ENCODE results near the gene EFNA2. TPM values are rescaled to one million over a fixed set of nuclear protein-coding genes. Genes with fewer than 3 reads are reported as not detected.

Gene EFNA2
- total RNA-seq, 6 experiments from 2014 or later: 4.2 to 10.3 (median 5.6) TPM

GRCh38 chr19:1262623-1263123 is 23.0 kb upstream of the EFNA2 start:
- DNase-seq: no peak
- WGBS (ENCODE audit: insufficient coverage, low coverage, low lambda C conversion rate, missing lambda C conversion rate): 57% methylated on average over 13 of the region's 21 CpGs
- intact Hi-C loops (cut with DNase I): no loop called here
- no peaks in the 10 kb centered on the region for H3K9me3 ChIP-seq
- H3K4me3 ChIP-seq: peak overlapping the region in 2 of 3 donors; percentile 14 to 18
- TF ChIP-seq CTCF (IDR thresholded peaks at IDR 0.05) (no peak), POLR2A (IDR thresholded peaks at IDR 0.05) (no peak)
- no peaks in the 10 kb centered on the region for H3K27me3 ChIP-seq
- no peak for ATAC-seq
- peaks cover 5 to 67% (median 28%) of the 10 kb centered on the region in 4 donors for H3K4me1 ChIP-seq
- H3K27ac ChIP-seq: peak overlapping the region; percentile 71 to 92 (median 90)
- peaks cover 0 to 5% (median 0%) of the 10 kb centered on the region in 4 donors for H3K36me3 ChIP-seq

GRCh38 chr19:1263188-1263587 is 22.5 kb upstream of the EFNA2 start:
- Histone ChIP-seq H3K36me3 (no peaks in the 10 kb centered on the region), H3K4me1 (peaks cover 5 to 62% (median 29%) of the 10 kb centered on the region in 4 donors), H3K27me3 (no peaks in the 10 kb centered on the region), H3K27ac (no peak overlapping the region), H3K9me3 (no peaks in the 10 kb centered on the region), H3K4me3 (no peak overlapping the region)
- ATAC-seq (no peak), DNase-seq (no peak)
- WGBS (ENCODE audit: insufficient coverage, low coverage, low lambda C conversion rate, missing lambda C conversion rate): 100% methylated on average over 1 of the region's 5 CpGs
- TF ChIP-seq POLR2A (IDR thresholded peaks at IDR 0.05) (no peak), CTCF (IDR thresholded peaks at IDR 0.05) (no peak)
- intact Hi-C loops (cut with DNase I): no loop called here

- TF ChIP-seq POLR2A (IDR thresholded peaks at IDR 0.05) (no peak), CTCF (IDR thresholded peaks at IDR 0.05) (no peak)
- 79% methylated on average over 12 of the region's 26 CpGs for WGBS (ENCODE audit: insufficient coverage, low coverage, low lambda C conversion rate, missing lambda C conversion rate)
- H3K4me1 ChIP-seq: peaks cover 0 to 50% (median 23%) of the 10 kb centered on the region in 4 donors
- DNase-seq (peak in 2 of 3 donors; percentile 59 to 82), ATAC-seq (peak in 1 of 4 donors; percentile 10)
- H3K27me3 ChIP-seq: no peaks in the 10 kb centered on the region
- no peaks in the 10 kb centered on the region for H3K9me3 ChIP-seq
- H3K4me3 ChIP-seq: no peak overlapping the region
- H3K27ac ChIP-seq: peak overlapping the region in 1 of 3 donors; percentile 11
- H3K36me3 ChIP-seq: no peaks in the 10 kb centered on the region
- intact Hi-C loops (cut with DNase I): no loop called here
Measured at GRCh38 chr19:1264801-1265614, 20.7 kb upstream of the EFNA2 start.

- 8% methylated on average over 5 of the region's 28 CpGs for WGBS (ENCODE audit: insufficient coverage, low coverage, low lambda C conversion rate, missing lambda C conversion rate)
- Histone ChIP-seq H3K9me3 (no peaks in the 10 kb centered on the region), H3K4me3 (peak overlapping the region in 1 of 3 donors; percentile 61), H3K27ac (peak overlapping the region in 2 of 3 donors; percentile 11 to 42), H3K4me1 (peaks cover 0 to 50% (median 21%) of the 10 kb centered on the region in 4 donors), H3K36me3 (peaks cover 0 to under 1% (median under 1%) of the 10 kb centered on the region in 4 donors), H3K27me3 (no peaks in the 10 kb centered on the region)
- no peak for ATAC-seq
- peak in 1 of 3 donors; percentile 60 for DNase-seq
- TF ChIP-seq CTCF (IDR thresholded peaks at IDR 0.05): no peak
- no peak for TF ChIP-seq POLR2A (IDR thresholded peaks at IDR 0.05)
- intact Hi-C loops (cut with DNase I): no loop called here
Measured at GRCh38 chr19:1265615-1266128, 20.0 kb upstream of the EFNA2 start.
